DMS53 treated with DMSO at 0.1 percent for 48 hours (cell line): ENCODE results near the gene SCIMP.
"Not testable (repeated sequence)": the region's sequence is repeated elsewhere in the genome, so short reads cannot be mapped to it uniquely, and the experiment has no call there.

Experiments used
- DNase-seq: peaks from one replicate; lab custom pipeline; 2025; ENCODE audit not compliant: unreplicated experiment; lab: John Stamatoyannopoulos, UW

Gene SCIMP

DNA sequence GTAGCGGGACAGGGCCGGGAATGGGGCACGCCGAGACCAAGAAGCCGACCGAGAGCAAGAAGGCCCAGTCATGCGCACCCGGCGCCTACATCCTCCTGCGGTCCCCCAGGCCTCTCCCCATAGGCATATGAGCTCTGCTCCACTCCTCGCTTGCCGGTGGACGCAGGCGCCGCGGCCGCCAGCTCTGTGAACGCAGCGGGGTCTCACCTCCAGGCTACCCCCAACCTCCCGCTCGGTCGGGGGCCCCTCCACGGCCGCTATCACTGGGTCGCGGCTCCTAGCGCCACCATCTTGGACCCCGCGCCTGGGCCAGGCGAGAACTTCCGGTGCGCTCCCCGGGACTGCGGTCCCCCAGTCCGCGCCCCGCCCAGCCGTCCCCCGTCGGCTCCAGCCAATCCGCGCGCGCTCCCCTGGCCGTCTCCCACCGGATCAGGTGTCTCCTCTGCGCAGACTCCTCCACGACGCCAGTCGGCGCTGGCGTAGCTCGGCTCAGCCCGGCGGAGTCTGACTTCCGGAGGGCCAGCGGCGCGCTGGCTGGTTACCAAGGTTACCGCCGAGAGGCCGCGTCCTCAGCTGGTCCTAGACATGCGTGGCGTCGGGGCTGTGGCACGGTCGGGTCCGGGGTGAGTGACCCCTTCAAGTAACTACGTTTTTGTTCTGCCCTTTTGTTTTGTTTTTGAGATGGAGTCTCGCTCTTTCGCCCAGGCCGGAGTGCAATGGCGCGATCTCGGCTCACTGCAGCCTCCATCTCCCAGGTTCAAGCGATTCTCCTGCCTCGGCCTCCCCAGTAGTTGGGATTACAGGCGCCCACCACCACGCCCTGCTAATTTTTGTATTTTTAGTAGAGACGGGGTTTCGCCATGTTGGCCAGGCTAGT, 42.9 kb downstream of the SCIMP start, which contains the start of gene ZNF594:
Gene ZNF594 (minus strand): TSS at position 328 of the 877 bp plus-strand sequence. CDS start 7,612 bp downstream, outside the sequence.
- peak; percentile 72 for DNase-seq

GRCh38 chr17:5184288-5184687, 50.4 kb downstream of the SCIMP start:
- DNase-seq, result no peak

DNA sequence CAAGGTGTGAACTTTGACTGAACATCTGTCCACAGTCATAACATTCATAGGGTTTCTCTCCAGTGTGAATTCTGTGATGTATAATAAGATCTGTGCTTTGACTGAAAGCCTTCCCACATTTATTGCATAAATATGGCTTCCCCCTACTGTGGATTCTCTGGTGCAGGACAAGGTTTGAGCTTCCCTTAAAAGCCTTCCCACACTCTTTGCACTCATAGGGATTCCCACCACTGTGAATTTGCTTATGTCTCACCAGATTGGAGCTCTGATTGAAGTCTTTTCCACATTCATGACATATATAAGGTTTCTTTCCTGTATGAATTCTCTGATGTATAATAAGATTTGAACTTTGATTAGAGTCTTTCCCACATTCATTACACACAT, 51.3 kb downstream of the SCIMP start:
- DNase-seq, result no peak

GRCh38 chr17:5182597-5183409, 51.9 kb downstream of the SCIMP start:
- DNase-seq, result no peak

DNA sequence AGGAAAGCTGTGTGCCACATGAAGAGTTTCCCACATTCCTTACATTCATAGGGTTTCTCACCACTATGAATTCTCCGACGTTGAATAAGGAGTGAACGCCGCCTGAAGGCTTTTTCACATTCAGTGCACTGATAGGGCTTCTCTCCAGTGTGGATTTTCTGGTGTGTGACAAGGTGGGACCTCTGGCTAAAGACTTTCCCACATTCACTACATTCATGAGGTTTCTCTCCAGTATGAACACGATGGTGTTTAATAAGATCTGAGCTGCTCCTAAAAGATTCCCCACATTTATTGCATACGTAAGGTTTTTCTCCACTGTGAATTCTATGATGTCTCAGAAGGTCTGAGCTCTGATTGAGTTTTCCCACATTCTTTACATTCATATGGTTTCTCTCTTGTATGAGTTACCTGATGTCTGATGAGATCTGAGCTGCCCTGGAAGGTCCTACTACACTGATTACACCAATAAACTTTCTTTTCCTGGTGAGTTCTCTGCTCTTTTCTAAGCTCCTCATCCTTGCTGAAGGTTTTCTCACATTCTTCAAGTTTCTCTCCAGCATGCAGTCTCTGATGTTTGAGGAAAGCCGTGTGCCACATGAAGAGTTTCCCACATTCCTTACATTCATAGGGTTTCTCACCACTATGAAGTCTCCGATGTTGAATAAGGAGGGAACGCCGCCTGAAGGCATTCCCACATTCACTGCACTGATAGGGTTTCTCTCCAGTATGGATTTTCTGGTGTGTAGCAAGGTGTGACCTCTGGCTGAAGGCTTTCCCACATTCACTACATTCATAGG, 53.0 kb downstream of the SCIMP start:
- DNase-seq, result no peak

DNA sequence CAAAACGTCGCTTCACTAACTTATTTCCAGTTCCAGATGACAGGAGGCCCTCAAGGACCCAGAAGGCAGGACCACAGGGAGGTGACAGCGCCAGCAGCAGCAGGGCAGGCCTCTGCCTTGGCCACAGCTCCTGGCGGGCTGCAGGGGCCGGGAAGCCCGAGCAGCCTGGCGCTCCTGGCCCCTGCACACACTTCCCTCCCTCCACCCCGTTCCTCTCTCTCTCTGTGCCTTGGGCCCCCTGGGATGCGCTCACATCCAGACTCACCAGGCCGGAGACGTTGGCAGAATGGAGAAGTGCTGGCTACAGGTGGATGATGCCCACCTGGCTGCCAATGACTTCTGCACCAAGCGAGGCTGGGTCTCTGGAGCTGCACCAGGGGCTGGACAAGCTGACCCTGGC, 55.7 kb downstream of the SCIMP start:
- no peak for DNase-seq

DNA sequence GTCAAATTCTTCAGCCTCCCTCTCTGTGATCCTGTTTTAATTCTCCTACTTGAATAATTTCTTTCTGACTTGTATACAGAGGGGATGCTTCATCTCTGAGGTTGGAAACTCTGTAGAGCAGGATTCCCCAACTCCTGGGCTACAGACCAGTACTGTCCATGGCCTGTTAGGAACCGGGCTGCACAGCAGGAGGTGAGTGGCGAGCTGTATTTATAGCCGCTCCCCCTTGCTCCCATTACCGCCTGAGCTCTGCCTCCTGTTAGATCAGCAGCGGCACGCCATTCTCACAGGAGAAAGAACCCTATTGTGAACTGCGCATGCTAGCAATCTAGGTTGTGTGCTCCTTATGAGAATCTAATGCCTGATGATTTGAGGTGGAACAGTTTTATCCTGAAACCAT, 59.6 kb downstream of the SCIMP start:
- not testable (repeated sequence) for DNase-seq

- DNase-seq, result not testable (repeated sequence)
Measured at GRCh38 chr17:5165791-5166564, 68.7 kb downstream of the SCIMP start.

DNA sequence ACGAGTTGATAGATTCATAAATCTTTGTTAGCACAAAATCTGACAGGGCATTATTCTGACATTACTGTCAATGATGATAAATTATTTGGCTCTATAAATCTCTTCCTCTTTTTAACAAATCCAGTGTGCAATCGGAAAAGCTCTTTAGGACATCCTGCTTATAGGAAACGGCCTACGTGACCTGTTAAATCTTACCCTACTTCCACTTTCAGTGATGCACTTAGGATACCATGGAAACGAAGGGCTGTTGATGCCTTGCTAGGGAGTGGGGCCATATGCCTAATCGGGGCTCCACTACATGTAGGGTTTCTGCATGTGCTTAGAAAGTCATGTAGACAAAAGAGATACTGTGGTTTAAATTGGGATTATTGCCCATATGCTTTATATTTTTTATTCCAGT, 70.2 kb downstream of the SCIMP start:
- DNase-seq, result no peak

DNA sequence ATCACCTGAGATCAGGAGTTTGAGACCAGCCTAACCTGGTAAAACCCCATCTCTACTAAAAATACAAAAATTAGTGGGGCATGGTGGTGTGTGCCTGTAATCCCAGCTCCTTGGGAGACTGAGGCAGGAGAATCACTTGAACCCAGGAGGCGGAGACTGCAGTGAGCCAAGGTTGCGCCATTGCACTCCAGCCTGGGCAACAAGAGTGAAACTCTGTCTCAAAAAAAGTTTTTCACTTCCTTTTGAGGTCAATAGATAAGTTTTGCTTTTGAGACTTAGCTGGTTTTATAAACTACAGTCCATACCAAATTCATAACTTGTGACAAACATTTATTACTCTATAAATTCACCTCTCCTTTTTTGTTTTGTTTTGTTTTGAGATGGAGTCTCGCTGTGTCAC, 72.9 kb downstream of the SCIMP start:
- DNase-seq, result not testable (repeated sequence)

GRCh38 chr17:5160702-5161101, 74.0 kb downstream of the SCIMP start:
- not testable (repeated sequence) for DNase-seq
